CD4-positive, alpha-beta T cell treated with Interleukin-1 beta for 1 hour (primary cell): ENCODE data around the gene SLC22A14.
"Not testable (repeated sequence)": the region's sequence is repeated elsewhere in the genome, so short reads cannot be mapped to it uniquely, and the experiment has no call there.

Experiments used
- DNase-seq, 2 donors: peaks; one replicate each; pipeline ENCODE4 v3.0.0-alpha.2; 2020 to 2022

The SLC22A14 gene

GRCh38 chr3:38281895-38282686 is at the start of gene SLC22A14:
Gene SLC22A14 (plus strand): TSS chr3:38282294. CDS start chr3:38306027, 23,733 bp downstream.
- DNase-seq, result no peak

- DNase-seq, result no peak
Observed at GRCh38 chr3:38232701-38233100, 49.4 kb upstream of the SLC22A14 start.

GRCh38 chr3:38235466-38235865 is 46.6 kb upstream of the SLC22A14 start:
- no peak for DNase-seq

GRCh38 chr3:38238416-38239008 is 43.6 kb upstream of the SLC22A14 start:
- DNase-seq, result no peak

- not testable (repeated sequence) for DNase-seq
Observed at GRCh38 chr3:38242812-38243211, 39.3 kb upstream of the SLC22A14 start.

GRCh38 chr3:38245930-38246329 is 36.2 kb upstream of the SLC22A14 start:
- no peak for DNase-seq

GRCh38 chr3:38247366-38248035 is 34.6 kb upstream of the SLC22A14 start:
- no peak for DNase-seq

- no peak for DNase-seq
Observed at GRCh38 chr3:38250198-38250597, 31.9 kb upstream of the SLC22A14 start.

- no peak for DNase-seq
Observed at GRCh38 chr3:38251197-38251596, 30.9 kb upstream of the SLC22A14 start.

- DNase-seq, result no peak
Observed at GRCh38 chr3:38253704-38254103, 28.4 kb upstream of the SLC22A14 start.

GRCh38 chr3:38254872-38255271 is 27.2 kb upstream of the SLC22A14 start:
- no peak for DNase-seq

- DNase-seq, result no peak
Observed at GRCh38 chr3:38255627-38256026, 26.5 kb upstream of the SLC22A14 start.

- no peak for DNase-seq
Observed at GRCh38 chr3:38257583-38257982, 24.5 kb upstream of the SLC22A14 start.

GRCh38 chr3:38260474-38260873 is 21.6 kb upstream of the SLC22A14 start:
- no peak for DNase-seq

- DNase-seq, result no peak
Observed at GRCh38 chr3:38264353-38264771, 17.7 kb upstream of the SLC22A14 start.

GRCh38 chr3:38264779-38265178 is 17.3 kb upstream of the SLC22A14 start:
- no peak for DNase-seq

- DNase-seq, result no peak
Observed at GRCh38 chr3:38265604-38266307, 16.3 kb upstream of the SLC22A14 start, which contains the start of gene SLC22A13. Gene SLC22A13 (plus strand): TSS chr3:38265812. CDS start chr3:38265861, 49 bp downstream.

GRCh38 chr3:38266810-38267209 is 15.3 kb upstream of the SLC22A14 start:
- DNase-seq, result no peak

- no peak for DNase-seq
Observed at GRCh38 chr3:38267662-38268061, 14.4 kb upstream of the SLC22A14 start.

- DNase-seq, result no peak
Observed at GRCh38 chr3:38268087-38268486, 14.0 kb upstream of the SLC22A14 start.

GRCh38 chr3:38268522-38268921 is 13.6 kb upstream of the SLC22A14 start:
- DNase-seq, result no peak

- no peak for DNase-seq
Observed at GRCh38 chr3:38270606-38271005, 11.5 kb upstream of the SLC22A14 start.

- DNase-seq, result no peak
Observed at GRCh38 chr3:38271553-38271952, 10.5 kb upstream of the SLC22A14 start.
